ENCODE measurements around the gene SPIRE1.

DNA sequence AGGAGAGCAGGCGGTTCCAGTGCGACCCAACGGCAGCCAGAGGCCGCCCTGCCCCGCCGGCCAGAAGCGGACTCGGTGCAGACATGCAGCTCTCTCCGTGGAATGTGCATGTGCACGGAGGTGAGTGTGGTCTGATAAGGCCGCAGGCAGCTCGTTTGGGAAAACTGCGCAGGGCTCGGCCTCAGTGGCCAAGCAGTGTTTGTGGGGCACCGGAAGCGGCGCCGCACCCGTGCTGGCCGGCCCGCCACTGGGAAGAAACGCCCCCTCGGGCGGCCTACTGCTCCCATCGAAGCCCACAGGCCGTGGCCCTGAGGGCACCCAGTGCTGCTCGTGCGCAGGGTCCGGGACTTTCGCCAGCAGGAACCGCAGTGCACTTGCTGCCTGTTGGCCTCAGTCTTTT, 225.0 kb downstream of the SPIRE1 start:
- TF ChIP-seq POLR2A (IDR thresholded peaks at IDR 0.05; ENCODE audit: low read length) (no peak), GATA1 (IDR thresholded peaks at IDR 0.05; ENCODE audit: low read depth, low read length) (no peak)

Measured in erythroblast (primary cell).